DOHH2 (cell line): Measurements from ENCODE around the gene NAT8L.

ENCODE experiments used
- H3F3A ChIP-seq: fragments of 200-600 bp; sonication (generic), shearing (Covaris generic); 2 replicates; pipeline ENCODE4 v1.6.0; 2016; ENCODE audit warnings: antibody characterized with exemption, mild to moderate bottlenecking; ENCODE audit not compliant: control insufficient read depth, insufficient read depth
- H3K27ac ChIP-seq: fragments of 200-600 bp; sonication (generic); 2 replicates; pipeline ENCODE4 v1.5.1; 2014; ENCODE audit warnings: low read depth, mild to moderate bottlenecking, low read length, moderate library complexity
- H3K27me3 ChIP-seq: fragments of 200-600 bp; sonication (generic); 2 replicates; pipeline ENCODE4 v1.6.1; 2014; ENCODE audit warnings: mild to moderate bottlenecking, low read length, mixed read lengths; ENCODE audit not compliant: control insufficient read depth
- H3K36me3 ChIP-seq: fragments of 200-600 bp; sonication (generic); 2 replicates; pipeline ENCODE4 v1.6.1; 2014; ENCODE audit warnings: mild to moderate bottlenecking, low read length, moderate library complexity, mixed read lengths; ENCODE audit not compliant: control insufficient read depth
- H3K4me1 ChIP-seq: fragments of 200-600 bp; sonication (generic); 2 replicates; pipeline ENCODE4 v1.6.1; 2014; ENCODE audit warnings: mild to moderate bottlenecking, low read length, mixed read lengths; ENCODE audit not compliant: control insufficient read depth
- H3K4me2 ChIP-seq: fragments of 200-600 bp; sonication (generic); 2 replicates; pipeline ENCODE4 v1.6.0; 2014; ENCODE audit warnings: mild to moderate bottlenecking, low read length, moderate library complexity
- H3K4me3 ChIP-seq: fragments of 200-600 bp; sonication (generic); 2 replicates; pipeline ENCODE4 v1.5.1; 2014; ENCODE audit warnings: mild to moderate bottlenecking, low read length, mixed read lengths
- H3K79me2 ChIP-seq: fragments of 200-600 bp; sonication (generic); 2 replicates; pipeline ENCODE4 v1.6.1; 2014; ENCODE audit warnings: mild to moderate bottlenecking, low read length, mixed read lengths; ENCODE audit not compliant: control insufficient read depth
- H3K9me2 ChIP-seq: fragments of 200-600 bp; sonication (generic); replicated peaks from 2 replicates; pipeline ENCODE4 v1.6.1; 2014; ENCODE audit warnings: mild to moderate bottlenecking, low read length, mixed read lengths; ENCODE audit not compliant: control insufficient read depth
- H3K9me3 ChIP-seq: fragments of 200-600 bp; sonication (generic); 2 replicates; pipeline ENCODE4 v1.6.1; 2014; ENCODE audit warnings: antibody characterized with exemption, low read length, mixed read lengths; ENCODE audit not compliant: control insufficient read depth, insufficient read depth
- H4K20me1 ChIP-seq: fragments of 200-600 bp; sonication (generic); 2 replicates; pipeline ENCODE4 v1.6.0; 2014; ENCODE audit warnings: low read depth, mild to moderate bottlenecking, antibody characterized with exemption, low read length, moderate library complexity; ENCODE audit not compliant: control insufficient read depth, insufficient read depth
- EZH2phosphoT487 ChIP-seq: fragments of 200-600 bp; sonication (generic); IDR thresholded peaks from 2 replicates; pipeline ENCODE4 v1.6.1; 2017; ENCODE audit warnings: borderline replicate concordance, mild to moderate bottlenecking, antibody characterized with exemption, low read length, moderate library complexity, mixed read lengths
- TF ChIP-seq, protein P1 (sequence below): fragments of 200-600 bp; sonication (generic); IDR thresholded peaks from one replicate; pipeline ENCODE4 v1.5.1; 2014; ENCODE audit warnings: antibody characterized with exemption, mild to moderate bottlenecking, low read depth, low read length; ENCODE audit not compliant: poor library complexity, severe bottlenecking

NAT8L gene

DNA sequence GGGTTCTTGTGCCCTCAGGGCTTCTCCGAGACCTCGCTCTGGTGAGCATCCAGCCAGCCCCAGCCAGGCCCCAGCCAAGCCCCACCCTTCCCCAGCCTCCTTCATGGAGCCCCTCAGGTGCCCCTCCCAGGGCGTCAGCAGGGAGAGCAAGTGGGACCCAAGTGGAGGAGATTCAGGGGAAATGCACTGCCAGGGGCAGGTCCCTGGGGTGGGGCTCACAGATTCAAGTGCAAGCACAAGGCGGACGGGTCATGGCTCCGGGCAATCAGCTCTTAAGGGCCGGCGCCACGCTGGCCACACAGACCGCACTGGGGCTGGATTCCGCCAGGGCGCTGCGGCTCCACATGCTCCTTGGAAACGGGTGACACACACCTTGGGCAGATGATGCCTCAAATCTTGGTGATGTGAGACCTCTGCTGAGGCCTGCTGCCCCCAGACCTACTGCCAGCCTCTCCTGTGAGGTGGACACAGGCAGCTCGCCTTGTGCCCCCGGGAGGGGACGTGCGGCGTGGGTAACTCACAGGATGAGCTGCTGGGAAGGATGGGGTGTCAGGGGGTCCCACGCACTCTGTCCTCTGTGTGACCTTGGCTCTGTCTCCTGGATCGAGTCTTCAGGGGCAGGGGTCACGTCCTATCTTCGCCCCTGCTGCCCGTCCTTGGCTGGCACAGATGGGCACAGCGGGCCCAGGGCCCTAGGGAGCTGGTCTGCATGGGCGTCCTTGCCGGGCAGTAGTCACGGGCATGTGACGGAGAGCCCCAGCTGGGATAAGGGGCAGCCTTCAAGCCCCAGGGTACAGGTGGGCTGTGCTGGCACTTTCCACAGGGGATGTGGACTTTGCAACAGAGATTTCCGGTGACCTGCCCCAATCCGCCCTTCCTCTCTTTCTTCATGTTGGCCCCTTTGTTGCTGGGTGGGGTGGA lies 17.1 kb downstream of the NAT8L start:
- Histone ChIP-seq H3K4me1 (no peaks in the 10 kb centered on the region), H3K9me3 (no peaks in the 10 kb centered on the region), H3K27ac (no peak overlapping the region), H4K20me1 (no peaks in the 10 kb centered on the region), H3K9me2 (no peaks in the 10 kb centered on the region), H3F3A (no peaks in the 10 kb centered on the region), H3K4me3 (no peak overlapping the region), H3K27me3 (no peaks in the 10 kb centered on the region), H3K4me2 (no peak overlapping the region), H3K36me3 (no peaks in the 10 kb centered on the region), H3K79me2 (no peaks in the 10 kb centered on the region)
- TF ChIP-seq, protein P1, sequence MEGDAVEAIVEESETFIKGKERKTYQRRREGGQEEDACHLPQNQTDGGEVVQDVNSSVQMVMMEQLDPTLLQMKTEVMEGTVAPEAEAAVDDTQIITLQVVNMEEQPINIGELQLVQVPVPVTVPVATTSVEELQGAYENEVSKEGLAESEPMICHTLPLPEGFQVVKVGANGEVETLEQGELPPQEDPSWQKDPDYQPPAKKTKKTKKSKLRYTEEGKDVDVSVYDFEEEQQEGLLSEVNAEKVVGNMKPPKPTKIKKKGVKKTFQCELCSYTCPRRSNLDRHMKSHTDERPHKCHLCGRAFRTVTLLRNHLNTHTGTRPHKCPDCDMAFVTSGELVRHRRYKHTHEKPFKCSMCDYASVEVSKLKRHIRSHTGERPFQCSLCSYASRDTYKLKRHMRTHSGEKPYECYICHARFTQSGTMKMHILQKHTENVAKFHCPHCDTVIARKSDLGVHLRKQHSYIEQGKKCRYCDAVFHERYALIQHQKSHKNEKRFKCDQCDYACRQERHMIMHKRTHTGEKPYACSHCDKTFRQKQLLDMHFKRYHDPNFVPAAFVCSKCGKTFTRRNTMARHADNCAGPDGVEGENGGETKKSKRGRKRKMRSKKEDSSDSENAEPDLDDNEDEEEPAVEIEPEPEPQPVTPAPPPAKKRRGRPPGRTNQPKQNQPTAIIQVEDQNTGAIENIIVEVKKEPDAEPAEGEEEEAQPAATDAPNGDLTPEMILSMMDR, result no peak
- TF ChIP-seq EZH2phosphoT487, result no peak

DNA sequence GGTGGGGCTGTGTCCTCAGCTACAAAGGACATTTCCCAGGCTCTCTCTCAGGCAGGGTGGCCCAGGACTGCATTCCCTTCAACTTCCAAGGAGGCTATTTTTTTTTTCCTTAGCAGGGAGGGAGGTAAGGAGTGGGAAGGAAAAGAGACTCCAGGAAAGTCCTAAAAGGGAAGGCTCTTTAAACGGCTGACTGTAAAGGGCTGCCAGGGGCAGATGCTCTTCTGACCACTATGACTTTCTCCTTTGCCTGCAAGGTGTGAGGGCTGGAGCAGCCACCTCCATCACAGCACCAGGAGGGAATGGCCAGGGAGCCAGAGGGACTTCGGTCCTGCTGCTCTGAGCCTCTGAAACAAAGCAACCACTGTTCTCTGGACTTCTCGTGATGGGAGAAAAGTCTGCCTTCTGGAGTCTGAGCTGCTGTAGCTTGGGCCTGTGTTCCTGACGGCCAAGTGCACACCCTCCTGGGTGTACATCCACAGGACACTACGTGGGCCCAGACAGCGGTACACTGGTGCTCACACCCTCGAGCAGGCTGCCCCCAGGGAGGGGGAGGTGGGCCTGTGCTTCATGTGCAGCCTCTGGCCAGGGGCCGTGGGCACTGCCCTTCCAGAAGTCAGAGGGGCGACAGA lies 17.9 kb downstream of the NAT8L start:
- Histone ChIP-seq H3K4me3 (no peak overlapping the region), H3K27me3 (no peaks in the 10 kb centered on the region), H4K20me1 (no peaks in the 10 kb centered on the region), H3K27ac (no peak overlapping the region), H3F3A (no peaks in the 10 kb centered on the region), H3K79me2 (no peaks in the 10 kb centered on the region), H3K9me3 (no peaks in the 10 kb centered on the region), H3K4me1 (no peaks in the 10 kb centered on the region), H3K36me3 (no peaks in the 10 kb centered on the region), H3K4me2 (no peak overlapping the region), H3K9me2 (no peaks in the 10 kb centered on the region)
- TF ChIP-seq, protein P1, result no peak

DNA sequence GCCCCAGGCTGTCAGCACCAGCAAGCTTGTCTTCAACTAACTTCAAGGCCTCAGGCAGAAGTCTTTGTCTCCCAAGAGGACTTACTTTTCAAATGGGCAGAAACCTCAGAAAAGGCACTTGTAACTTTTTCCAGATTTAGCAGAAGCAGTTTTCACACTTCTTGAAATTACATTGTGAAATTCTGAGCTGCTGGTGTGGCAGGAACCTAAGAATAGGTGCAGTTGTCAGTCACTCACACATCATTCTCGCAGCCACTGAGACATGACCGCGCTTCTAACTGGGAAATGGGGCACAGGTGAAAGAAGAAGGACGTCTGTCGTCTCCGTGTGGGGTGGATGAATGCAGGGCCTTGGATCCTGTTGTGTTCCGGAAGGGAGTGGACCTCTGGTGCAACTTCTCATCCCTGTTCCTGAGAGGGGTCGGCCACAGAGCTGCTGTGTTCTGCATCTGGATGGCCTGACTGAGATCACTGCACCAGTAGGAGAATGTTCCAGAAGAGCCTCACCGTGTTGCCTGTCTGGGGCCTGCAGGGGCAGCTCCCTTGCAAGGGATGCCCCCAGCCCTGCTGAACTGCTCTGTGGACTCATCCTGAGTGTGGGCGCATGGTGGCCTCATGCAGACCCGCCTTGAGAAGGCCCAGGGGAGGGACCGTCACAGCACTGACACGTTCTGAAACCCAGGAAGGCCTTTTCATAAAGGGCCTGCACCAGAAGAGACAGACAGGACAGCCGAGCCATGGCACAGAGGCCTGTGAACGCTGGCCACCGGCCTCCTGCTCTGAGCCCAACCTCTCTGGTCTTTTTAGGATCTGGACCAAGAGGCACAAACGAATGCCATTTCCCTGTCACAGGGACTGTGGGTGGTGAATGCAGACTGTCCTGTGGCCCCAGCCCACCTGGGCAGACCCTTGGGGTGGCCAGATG lies 18.7 kb downstream of the NAT8L start:
- no peak overlapping the region for H3K4me2 ChIP-seq

More for the DNA sequence above, 18.7 kb downstream of the NAT8L start:
- Histone ChIP-seq H3K79me2 (no peaks in the 10 kb centered on the region), H3K9me2 (no peaks in the 10 kb centered on the region), H3K27me3 (0 out of 2 replicates have a peak, but pooled peaks cover 3% of the 10 kb centered on the region), H3K4me1 (no peaks in the 10 kb centered on the region), H3K9me3 (no peaks in the 10 kb centered on the region), H4K20me1 (no peaks in the 10 kb centered on the region), H3K27ac (no peak overlapping the region), H3K36me3 (no peaks in the 10 kb centered on the region), H3F3A (no peaks in the 10 kb centered on the region), H3K4me3 (no peak overlapping the region)
- no peak for TF ChIP-seq EZH2phosphoT487
- TF ChIP-seq, protein P1, result no peak
